Limb (tissue), 2 donors: ENCODE measurements around the gene MT4.

Experiments
- DNase-seq, 2 donors: peaks; one replicate each; pipeline ENCODE4 v3.0.0-alpha.2; 2016; ENCODE audit errors: extremely low spot score in 2 of 2

MT4 gene

DNA sequence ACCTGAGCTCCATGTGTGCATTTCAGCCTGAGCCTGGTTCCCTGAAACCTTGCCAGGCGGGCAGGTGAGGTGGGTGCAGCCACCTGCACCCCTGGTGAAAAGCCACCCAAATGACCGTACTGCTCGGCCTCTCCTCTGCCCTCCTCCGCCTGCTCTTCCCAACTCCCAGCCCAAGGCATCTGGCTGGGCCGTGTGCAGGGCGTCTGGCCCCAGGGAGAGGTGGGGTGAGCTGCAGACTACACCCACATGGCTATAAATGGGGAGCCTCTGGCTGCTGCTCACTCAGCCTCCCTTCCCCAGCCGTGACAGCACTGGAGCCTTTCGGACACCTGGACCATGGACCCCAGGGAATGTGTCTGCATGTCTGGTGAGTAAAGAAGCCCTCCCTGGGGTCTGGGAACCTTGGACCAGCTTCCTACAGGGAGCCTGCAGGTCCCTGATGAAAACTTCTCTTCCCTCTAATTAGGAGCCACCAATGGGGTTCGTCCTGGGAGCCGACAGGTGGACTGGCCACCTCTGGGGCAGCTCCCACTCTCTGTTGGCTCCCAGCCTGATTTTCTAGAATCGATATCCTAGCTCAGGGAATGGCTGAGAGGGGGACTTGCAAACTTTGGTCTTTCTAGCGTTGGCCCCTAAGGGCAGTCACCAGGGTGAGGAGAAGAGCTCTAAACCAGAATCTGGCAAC lies at the start of gene MT4:
TSS of gene MT4 (plus strand) at position 281 of the 685 bp plus-strand sequence. CDS start at position 337, 56 bp downstream.
- no peak for DNase-seq

DNA sequence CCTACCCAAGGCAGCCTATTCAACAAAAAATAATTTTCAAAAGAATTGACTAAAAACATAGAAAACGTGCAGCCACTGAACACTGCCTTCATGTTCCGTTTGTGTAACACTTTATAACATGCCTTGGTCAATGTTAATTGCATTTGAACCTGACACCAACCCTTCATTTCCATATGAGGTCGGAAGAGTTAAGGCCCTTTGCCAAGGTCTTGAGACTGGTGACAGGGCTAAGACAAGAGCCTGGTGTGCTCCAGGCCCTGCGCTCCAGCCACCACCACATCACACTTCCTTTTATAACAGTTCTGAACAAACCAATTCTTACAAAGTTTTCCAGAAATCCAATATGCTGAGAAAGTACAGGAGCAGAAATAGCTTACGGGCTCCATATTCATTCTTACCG lies 49.2 kb upstream of the MT4 start:
- no peak for DNase-seq

GRCh38 chr16:56517206-56517605 lies 47.7 kb upstream of the MT4 start:
- no peak for DNase-seq

DNA sequence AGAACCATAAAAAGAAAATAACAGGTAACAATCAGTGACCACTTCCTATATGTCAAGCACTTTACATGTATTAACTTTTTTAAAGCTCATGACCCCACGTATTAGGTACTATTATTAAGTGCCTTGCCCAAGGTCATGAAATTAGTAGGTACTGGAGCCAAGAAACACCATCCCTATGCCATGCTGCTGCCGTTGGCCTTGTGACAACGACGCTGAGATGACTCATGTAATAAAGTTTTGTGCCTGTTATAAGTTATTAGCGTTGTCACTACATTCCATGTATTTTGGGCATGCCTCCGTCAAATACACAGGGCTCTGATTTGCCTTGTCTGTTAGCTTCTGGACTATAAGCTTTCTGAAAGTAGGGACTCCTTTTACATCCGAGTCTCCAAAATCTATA lies 46.4 kb upstream of the MT4 start:
- no peak for DNase-seq

GRCh38 chr16:56519459-56520250 lies 45.2 kb upstream of the MT4 start, which contains the start of gene BBS2:
BBS2 (minus strand) TSS chr16:56520024; CDS start chr16:56519862, 162 bp downstream.
- DNase-seq: peak; percentile 90 to 93

DNA sequence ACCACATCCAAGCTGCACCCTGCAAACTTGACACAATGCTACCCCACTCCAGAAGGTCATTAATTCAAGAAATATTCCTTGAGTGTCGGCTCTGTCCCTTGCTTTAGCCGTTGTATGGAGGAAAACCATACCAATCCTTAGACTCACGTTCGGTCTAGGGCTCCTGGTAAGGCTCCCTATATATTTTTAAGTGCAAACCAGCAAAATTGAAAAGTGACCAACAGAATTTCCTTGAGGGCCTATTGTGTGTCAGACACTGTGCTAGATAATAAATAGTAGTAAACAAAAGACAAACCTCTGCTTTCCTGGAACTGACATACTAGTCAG lies 44.7 kb upstream of the MT4 start:
- no peak for DNase-seq

DNA sequence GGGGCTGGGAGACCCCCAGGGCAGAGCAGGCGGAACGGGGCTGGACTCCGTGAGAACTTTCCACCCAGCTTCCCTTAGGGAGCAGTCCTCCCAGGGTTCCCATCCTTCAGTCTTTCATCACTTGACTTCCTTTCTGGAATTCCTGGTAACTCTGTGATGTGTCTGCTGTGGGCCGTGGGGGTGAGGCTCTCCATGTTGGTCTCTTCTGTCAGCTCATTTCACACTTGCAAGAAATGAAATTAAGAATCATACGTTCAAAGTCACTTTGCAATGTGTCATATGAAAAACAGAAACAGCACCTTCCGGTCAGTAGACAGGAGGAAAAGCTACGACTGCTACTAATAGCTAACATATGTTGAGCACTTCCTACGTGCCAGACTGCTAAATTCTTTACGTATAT lies 39.6 kb upstream of the MT4 start:
- DNase-seq: peak; percentile 37 to 50

GRCh38 chr16:56530872-56531271 lies 34.0 kb upstream of the MT4 start:
- no peak for DNase-seq

DNA sequence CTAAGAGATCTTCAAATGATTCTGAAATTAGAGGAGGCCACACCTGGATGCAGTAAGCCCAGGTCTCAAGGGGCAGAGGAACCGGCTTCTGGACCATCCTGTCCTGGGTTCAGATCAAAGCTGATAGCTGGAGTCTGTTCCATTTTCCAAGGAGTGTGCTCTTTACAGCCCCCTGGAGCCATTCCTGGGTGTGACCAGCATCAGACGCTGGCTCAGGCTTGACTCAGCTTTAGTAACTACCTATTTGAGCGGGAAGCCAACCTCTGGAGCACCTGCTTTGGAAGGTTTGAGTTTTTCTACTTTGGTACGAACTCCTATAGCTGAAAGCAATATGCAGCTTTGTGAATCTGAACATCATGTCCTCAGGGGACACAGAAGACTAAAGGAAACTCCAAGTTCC lies 32.2 kb upstream of the MT4 start:
- no peak for DNase-seq

- DNase-seq: no peak
Measured at GRCh38 chr16:56534847-56535383, 30.0 kb upstream of the MT4 start.

DNA sequence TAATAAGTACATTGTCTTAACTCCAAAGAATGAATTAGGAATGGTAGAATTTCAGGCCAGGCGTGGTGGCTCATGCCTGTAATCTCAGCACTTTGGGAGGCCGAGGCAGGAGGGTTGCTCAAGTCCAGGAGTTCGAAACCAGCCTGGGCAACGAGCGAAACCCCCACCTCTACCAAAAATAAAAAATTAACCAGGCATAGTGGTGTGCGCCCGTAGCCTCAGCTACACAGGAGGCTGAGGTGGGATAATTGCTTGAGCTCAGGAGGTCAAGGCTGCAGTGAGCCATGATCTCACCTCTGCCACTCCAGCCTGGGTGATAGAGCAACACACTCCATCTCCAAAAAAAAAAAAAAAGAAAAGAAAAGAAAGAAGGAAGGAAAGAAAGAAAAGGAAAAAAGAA lies 26.5 kb upstream of the MT4 start:
- no peak for DNase-seq

GRCh38 chr16:56539656-56540055 lies 25.2 kb upstream of the MT4 start:
- no peak for DNase-seq

GRCh38 chr16:56542039-56542438 lies 22.8 kb upstream of the MT4 start:
- no peak for DNase-seq

DNA sequence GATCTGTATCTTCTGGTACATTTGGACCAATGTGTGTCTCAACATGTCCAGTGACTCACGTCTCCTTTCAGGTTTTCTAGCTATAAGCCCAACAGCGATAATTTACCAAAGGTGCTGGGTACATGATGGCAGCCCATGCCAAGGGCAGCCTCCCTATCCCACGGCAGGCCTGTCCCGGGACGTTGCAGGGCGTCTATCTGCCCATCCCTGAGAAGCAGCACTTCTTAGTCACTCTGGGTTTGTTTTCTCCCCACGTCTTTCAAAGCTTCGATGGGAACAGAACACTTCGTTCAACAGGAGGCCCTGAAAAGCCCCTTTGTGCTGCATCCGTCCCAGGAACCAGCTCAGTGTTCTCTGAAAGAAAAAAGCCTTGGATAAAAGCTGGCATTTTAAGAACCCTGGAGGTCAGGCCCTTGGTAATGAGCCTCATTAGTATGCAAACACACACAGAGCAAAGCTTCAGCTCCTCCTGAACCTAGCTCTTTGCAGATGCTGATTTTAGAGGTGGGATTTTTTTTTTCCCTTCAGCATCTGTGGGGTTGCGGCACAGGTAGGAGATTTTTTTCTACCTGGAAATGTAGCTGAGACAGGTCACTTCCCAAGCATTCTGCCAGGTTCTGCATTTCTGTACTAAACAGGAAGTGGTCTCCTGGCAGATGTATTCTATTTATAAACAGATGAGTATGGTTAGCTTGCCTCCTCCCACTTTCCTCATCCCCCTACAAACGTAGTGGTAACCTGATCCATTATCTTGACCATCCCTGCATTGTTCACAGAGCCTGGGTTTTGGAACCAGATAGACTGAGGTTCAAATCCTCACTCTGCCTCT lies 17.5 kb upstream of the MT4 start:
- DNase-seq: peak in 1 of 2 donors; percentile 5

DNA sequence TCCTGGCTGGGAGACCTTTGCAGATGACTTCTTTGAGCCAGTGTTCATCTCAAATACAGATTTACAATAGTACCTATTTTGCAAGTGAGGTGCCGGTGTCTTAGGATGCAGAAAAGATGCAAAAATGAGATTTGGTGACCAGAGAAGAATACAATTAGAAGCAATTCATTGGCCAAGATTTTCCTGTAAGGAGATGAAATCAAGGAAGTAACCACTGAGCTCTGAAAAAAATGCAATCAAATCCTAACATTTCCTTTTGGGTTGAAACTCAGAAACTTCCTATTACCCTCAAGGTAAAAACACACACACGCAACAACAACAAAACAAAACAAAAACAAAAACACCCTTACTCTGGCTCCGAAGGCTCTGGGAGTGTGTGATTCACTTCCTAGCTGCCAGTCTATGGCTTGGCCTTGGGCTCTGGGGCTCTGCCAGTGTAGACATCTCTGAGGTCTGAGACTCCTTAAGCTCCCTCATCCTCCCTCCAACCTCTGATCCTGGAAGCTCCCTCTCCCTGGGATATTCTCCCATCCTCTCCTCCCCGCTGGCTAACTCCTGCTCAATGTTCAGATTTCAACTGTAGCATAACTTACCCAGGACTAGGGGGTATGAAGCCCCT lies 16.8 kb upstream of the MT4 start:
- no peak for DNase-seq

- no peak for DNase-seq
Measured at GRCh38 chr16:56549161-56549560, 15.7 kb upstream of the MT4 start.

GRCh38 chr16:56549744-56550385 lies 15.0 kb upstream of the MT4 start:
- no peak for DNase-seq

- DNase-seq: no peak
Measured at GRCh38 chr16:56551796-56552738, 12.8 kb upstream of the MT4 start.

- no peak for DNase-seq
Measured at GRCh38 chr16:56554441-56554840, 10.4 kb upstream of the MT4 start.
